B cell (primary cell): ENCODE measurements around the gene TCF12. TPM values are rescaled to one million over a fixed set of nuclear protein-coding genes. Genes with fewer than 3 reads are reported as not detected.

Experiments
- ATAC-seq: fragments of 200-7000 bp; cut with Tn5 transposase; one replicate; pipeline ENCODE4 v1.10.0; 2021; ENCODE audit warnings: low read depth, mild to moderate bottlenecking, moderate number of reproducible peaks, moderate library complexity
- CTCF ChIA-PET: fragments of 350-600 bp; sonication (Branson Sonifier 250); formaldehyde crosslinking; loops from one replicate; lab custom pipeline; 2021; ENCODE audit warnings: antibody characterized with exemption, inconsistent platforms; lab: Charles Lee
- POLR2A ChIA-PET: fragments of 350-600 bp; sonication (Branson Sonifier 250); formaldehyde crosslinking; loops from one replicate; lab custom pipeline; 2021; ENCODE audit warnings: antibody characterized with exemption; lab: Charles Lee
- DNase-seq: peaks from one replicate; pipeline ENCODE4 v3.0.0; 2013
- H2AFZ ChIP-seq: 2 replicates; pipeline ENCODE4 v1.6.1; 2012; ENCODE audit warnings: mild to moderate bottlenecking, low read depth, low read length; ENCODE audit not compliant: insufficient read depth, poor library complexity, severe bottlenecking
- H3K27ac ChIP-seq, 2 donors: 1 replicate in 1 of 2; 2 replicates in 1 of 2; pipeline ENCODE4 v1.5.1; 2012 to 2013; ENCODE audit warnings: low read length in 2 of 2, mild to moderate bottlenecking in 2 of 2, moderate library complexity in 1 of 2
- H3K27me3 ChIP-seq, 4 experiments: fragments of 200-600 bp in 1 of 4; sonication (generic) in 1 of 4; replicated peaks in 1 of 4; 1 replicate in 2 of 4; 2 replicates in 2 of 4; pipeline versions ENCODE4 v1.6.1 to v1.7.0; 2013 to 2016; ENCODE audit warnings: low read length in 3 of 4, mild to moderate bottlenecking in 2 of 4, mixed read lengths in 1 of 4, moderate library complexity in 1 of 4; ENCODE audit not compliant: insufficient read depth in 4 of 4, control insufficient read depth in 3 of 4; ENCODE audit errors: control extremely low read depth in 1 of 4
- H3K36me3 ChIP-seq, 2 experiments: replicated peaks in 1 of 2; 1 replicate in 1 of 2; 2 replicates in 1 of 2; pipeline versions ENCODE4 v1.6.1 to v1.7.1; 2013; ENCODE audit warnings: low read length in 1 of 2; ENCODE audit not compliant: insufficient read depth in 2 of 2, control insufficient read depth in 1 of 2; ENCODE audit errors: control extremely low read depth in 1 of 2, extremely low read depth in 1 of 2
- H3K4me1 ChIP-seq, 2 donors: fragments of 200-600 bp in 1 of 2; sonication (generic) in 1 of 2; 1 replicate in 1 of 2; 2 replicates in 1 of 2; pipeline versions ENCODE4 v1.5.1 to v1.6.1; 2013 to 2017; ENCODE audit warnings: low read length in 2 of 2; ENCODE audit not compliant: control insufficient read depth in 2 of 2, insufficient read depth in 2 of 2
- H3K4me2 ChIP-seq: replicated peaks from 2 replicates; pipeline ENCODE3; 2012; ENCODE audit warnings: mild to moderate bottlenecking, low read depth, low read length; ENCODE audit not compliant: poor library complexity, severe bottlenecking
- H3K4me3 ChIP-seq, 5 experiments: fragments of 200-600 bp in 1 of 5; sonication (generic) in 1 of 5; 1 replicate in 3 of 5; 2 replicates in 2 of 5; pipeline versions ENCODE4 v1.5.1 to v1.7.0; 2011 to 2016; ENCODE audit warnings: low read length in 4 of 5, mild to moderate bottlenecking in 4 of 5, low read depth in 2 of 5, control low read depth in 1 of 5, moderate library complexity in 1 of 5; ENCODE audit not compliant: insufficient read depth in 1 of 5; ENCODE audit errors: control extremely low read depth in 1 of 5, extremely low read depth in 1 of 5
- H3K79me2 ChIP-seq: fragments of 200-600 bp; sonication (generic); one replicate; pipeline ENCODE4 v1.6.0; 2016; ENCODE audit warnings: low read length; ENCODE audit not compliant: control insufficient read depth, insufficient read depth
- H3K9ac ChIP-seq: fragments of 200-600 bp; sonication (generic); 2 replicates; pipeline ENCODE4 v1.6.1; 2017; ENCODE audit warnings: mild to moderate bottlenecking, low read length, moderate library complexity
- H3K9me3 ChIP-seq, 3 donors: one replicate each; pipeline versions ENCODE4 v1.6.1 to v1.7.1; 2013; ENCODE audit warnings: low read length in 2 of 3; ENCODE audit not compliant: control insufficient read depth in 2 of 3, insufficient read depth in 1 of 3; ENCODE audit errors: control extremely low read depth in 1 of 3
- H4K20me1 ChIP-seq: 2 replicates; pipeline ENCODE4 v1.6.0; 2012; ENCODE audit warnings: mild to moderate bottlenecking, low read length; ENCODE audit not compliant: insufficient read depth, control insufficient read depth, poor library complexity, severe bottlenecking
- H3K27ac Mint-ChIP-seq: one replicate; pipeline ENCODE4 v1.8.0; 2021; ENCODE audit warnings: mixed read lengths
- H3K27me3 Mint-ChIP-seq: one replicate; pipeline ENCODE4 v1.8.0; 2021; ENCODE audit warnings: mixed read lengths
- H3K4me1 Mint-ChIP-seq: one replicate; pipeline ENCODE4 v1.8.0; 2021; ENCODE audit warnings: mixed read lengths
- H3K4me3 Mint-ChIP-seq: one replicate; pipeline ENCODE4 v1.8.0; 2021; ENCODE audit warnings: mixed read lengths
- H3K9me3 Mint-ChIP-seq: one replicate; pipeline ENCODE4 v1.8.0; 2022; ENCODE audit warnings: mixed read lengths; ENCODE audit not compliant: insufficient read depth
- CTCF ChIP-seq: fragments of 200-600 bp; IDR thresholded peaks from one replicate; pipeline ENCODE4 v1.8.0; 2022; ENCODE audit warnings: antibody characterized with exemption, mild to moderate bottlenecking
- EZH2 ChIP-seq: IDR thresholded peaks from 2 replicates; pipeline ENCODE4 v1.6.1; 2012; ENCODE audit warnings: borderline replicate concordance, low read depth, mild to moderate bottlenecking, moderate library complexity, low read length; ENCODE audit not compliant: insufficient read depth, poor library complexity, severe bottlenecking
- WGBS: methylation state at CpG from one replicate; pipeline ENCODE4 v1.1.5; 2013; ENCODE audit warnings: missing lambda C conversion rate; ENCODE audit not compliant: insufficient coverage; 5-methylcytosine and 5-hydroxymethylcytosine counted together
- intact Hi-C: fragments of 100-400 bp; cut with micrococcal nuclease; formaldehyde crosslinking; loops from one replicate; pipeline ENCODE4 v1.10.0; 2022
- polyA plus RNA-seq: library from polyadenylated mRNA; depleted of rRNA; stranded (reverse); fragments of >200 nt; gene quantifications from 2 replicates; pipeline ENCODE4 v1.2.3, GENCODE V29; 2012
- total RNA-seq, 2 donors: library from RNA; stranded (reverse); fragments of 120-200 nt in 1 of 2; gene quantifications; 1 replicate in 1 of 2; 2 replicates in 1 of 2; pipeline versions ENCODE4 v1.2.3 to v1.2.4, GENCODE V29; 2013 to 2022

TCF12 gene
- total and polyA plus RNA-seq, 2 donors (not counting 1 experiment from before 2014, with no cell fraction given), result 27.1 to 131 TPM

GRCh38 chr15:57216288-57216687, 297.8 kb downstream of the TCF12 start:
- Histone ChIP-seq H3K79me2 (peaks cover 33% of the 10 kb centered on the region), H2AFZ (no peak overlapping the region), H3K9me3 (no peaks in the 10 kb centered on the region), H3K4me2 (no peak overlapping the region), H3K36me3 (no peaks in the 10 kb centered on the region), H3K27ac (no peak overlapping the region), H4K20me1 (no peaks in the 10 kb centered on the region), H3K27me3 (no peaks in the 10 kb centered on the region), H3K9ac (no peak overlapping the region), H3K4me1 (peaks cover 12 to 18% of the 10 kb centered on the region in 2 donors), H3K4me3 (no peak overlapping the region)
- WGBS, result no CpG with 5 or more reads among the region's 2 CpGs
- CTCF ChIA-PET, result interaction anchor here (0.6 to 1.8 kb wide), 4 partner anchors 37 to 720 kb away, joined by 3 to 6 read pairs (median 4); no protein-coding TSS in a partner anchor
- POLR2A ChIA-PET, result no interaction called here
- Mint-ChIP-seq H3K27ac (no peak overlapping the region), H3K4me1 (peaks cover 34% of the 10 kb centered on the region), H3K9me3 (no peaks in the 10 kb centered on the region), H3K4me3 (no peak overlapping the region), H3K27me3 (no peaks in the 10 kb centered on the region)
- intact Hi-C loops, result no loop called here
- no peak for ATAC-seq
- no peak for TF ChIP-seq EZH2
- no peak for TF ChIP-seq CTCF
- DNase-seq, result no peak

- H4K20me1 ChIP-seq, result no peaks in the 10 kb centered on the region
- ATAC-seq (no peak), DNase-seq (no peak)
- H3K4me1 ChIP-seq, result peaks cover 12 to 18% of the 10 kb centered on the region in 2 donors
- no peaks in the 10 kb centered on the region for H3K27me3 Mint-ChIP-seq
- H3K4me1 Mint-ChIP-seq, result peaks cover 36% of the 10 kb centered on the region
- H3K79me2 ChIP-seq, result peaks cover 39% of the 10 kb centered on the region
- peak overlapping the region; percentile 58 for H3K4me2 ChIP-seq
- intact Hi-C loops, result no loop called here
- no peak overlapping the region for H3K9ac ChIP-seq
- POLR2A ChIA-PET, result no interaction called here
- H3K9me3 Mint-ChIP-seq, result no peaks in the 10 kb centered on the region
- H3K27ac Mint-ChIP-seq, result no peak overlapping the region
- no peaks in the 10 kb centered on the region for H3K27me3 ChIP-seq
- CTCF ChIA-PET, result interaction anchor here (0.9 to 2.4 kb wide), 6 partner anchors 63 to 88 kb away, joined by 4 to 17 read pairs (median 5); no protein-coding TSS in a partner anchor
- no peak overlapping the region for H2AFZ ChIP-seq
- H3K4me3 ChIP-seq, result no peak overlapping the region
- no peaks in the 10 kb centered on the region for H3K36me3 ChIP-seq
- no peak overlapping the region for H3K4me3 Mint-ChIP-seq
- H3K27ac ChIP-seq, result no peak overlapping the region
- no peaks in the 10 kb centered on the region for H3K9me3 ChIP-seq
- WGBS, result 100% methylated on average over 1 of the region's 7 CpGs
- TF ChIP-seq EZH2, result no peak
- no peak for TF ChIP-seq CTCF
Measured at GRCh38 chr15:57217778-57218598, 299.5 kb downstream of the TCF12 start.
